H7 (cell line): ENCODE data around the gene FASTKD1. TPM values are rescaled to one million over a fixed set of nuclear protein-coding genes. Genes with fewer than 3 reads are reported as not detected.
A peak's percentile ranks its signal among the peaks of the same experiment; 100 is the strongest.
"Not testable (repeated sequence)": the region's sequence is repeated elsewhere in the genome, so short reads cannot be mapped to it uniquely, and the experiment has no call there.

ENCODE experiments used
- DNase-seq: peaks from one replicate; pipeline ENCODE4 v3.0.0; 2012
- H3K27me3 ChIP-seq: 2 replicates; pipeline ENCODE4 v1.6.0; 2011; ENCODE audit warnings: mild to moderate bottlenecking, low read length; ENCODE audit not compliant: control insufficient read depth, insufficient read depth
- H3K36me3 ChIP-seq: replicated peaks from 2 replicates; pipeline ENCODE4 v1.5.1; 2011; ENCODE audit warnings: low read length; ENCODE audit not compliant: control insufficient read depth, insufficient read depth
- H3K4me3 ChIP-seq: 2 replicates; pipeline ENCODE4 v1.5.1; 2011; ENCODE audit warnings: low read depth, mild to moderate bottlenecking, control low read depth, low read length, moderate library complexity; ENCODE audit not compliant: insufficient read depth
- total RNA-seq: library from RNA; depleted of rRNA; stranded (reverse); fragments of >200 nt; shearing (Covaris generic); gene quantifications from 2 replicates; pipeline ENCODE4 v1.2.3, GENCODE V29; 2014; rRNA removed

Gene FASTKD1
- 42.1 and 46.0 TPM in 2 replicates for total RNA-seq

- DNase-seq = peak; percentile 86
- Histone ChIP-seq H3K36me3 (no peaks in the 10 kb centered on the region), H3K4me3 (peak within 1 kb of the TSS; percentile 87), H3K27me3 (no peaks in the 10 kb centered on the region)
Measured at GRCh38 chr2:169573160-169573973, at the start of gene FASTKD1. TSS of gene FASTKD1 (minus strand) at chr2:169573865. CDS start at chr2:169572029, 1,836 bp downstream.

- H3K4me3 ChIP-seq = no peak overlapping the region
- peaks cover 2% of the 10 kb centered on the region for H3K36me3 ChIP-seq
- no peaks in the 10 kb centered on the region for H3K27me3 ChIP-seq
- no peak for DNase-seq
Measured at GRCh38 chr2:169623235-169623634, 49.6 kb upstream of the FASTKD1 start.

GRCh38 chr2:169620509-169620908, 46.8 kb upstream of the FASTKD1 start:
- Histone ChIP-seq H3K27me3 (no peaks in the 10 kb centered on the region), H3K36me3 (peaks cover 2% of the 10 kb centered on the region), H3K4me3 (no peak overlapping the region)
- DNase-seq = no peak

- Histone ChIP-seq H3K4me3 (no peak overlapping the region), H3K27me3 (no peaks in the 10 kb centered on the region), H3K36me3 (peaks cover 5% of the 10 kb centered on the region)
- no peak for DNase-seq
Measured at GRCh38 chr2:169619946-169620345, 46.3 kb upstream of the FASTKD1 start.

GRCh38 chr2:169615982-169616381, 42.3 kb upstream of the FASTKD1 start:
- peaks cover 10% of the 10 kb centered on the region for H3K36me3 ChIP-seq
- not testable (repeated sequence) for DNase-seq, H3K4me3 ChIP-seq

GRCh38 chr2:169613876-169614275, 40.2 kb upstream of the FASTKD1 start:
- DNase-seq = no peak
- H3K36me3 ChIP-seq = peaks cover 12% of the 10 kb centered on the region
- no peak overlapping the region for H3K4me3 ChIP-seq
- no peaks in the 10 kb centered on the region for H3K27me3 ChIP-seq

More at GRCh38 chr2:169615982-169616381, 42.3 kb upstream of the FASTKD1 start:
- H3K27me3 ChIP-seq = not testable (repeated sequence)

GRCh38 chr2:169609264-169609663, 35.6 kb upstream of the FASTKD1 start:
- no peaks in the 10 kb centered on the region for H3K27me3 ChIP-seq
- peaks cover 12% of the 10 kb centered on the region for H3K36me3 ChIP-seq
- DNase-seq = no peak
- no peak overlapping the region for H3K4me3 ChIP-seq

GRCh38 chr2:169599568-169599967, 25.9 kb upstream of the FASTKD1 start:
- no peak overlapping the region for H3K4me3 ChIP-seq
- no peaks in the 10 kb centered on the region for H3K27me3 ChIP-seq
- DNase-seq = no peak
- H3K36me3 ChIP-seq = no peaks in the 10 kb centered on the region

- DNase-seq = no peak
- H3K27me3 ChIP-seq = no peaks in the 10 kb centered on the region
- no peaks in the 10 kb centered on the region for H3K36me3 ChIP-seq
Measured at GRCh38 chr2:169598982-169599381, 25.3 kb upstream of the FASTKD1 start.

GRCh38 chr2:169596546-169596945, 22.9 kb upstream of the FASTKD1 start:
- not testable (repeated sequence) for DNase-seq, H3K36me3 ChIP-seq, H3K4me3 ChIP-seq, H3K27me3 ChIP-seq

More at GRCh38 chr2:169598982-169599381, 25.3 kb upstream of the FASTKD1 start:
- H3K4me3 ChIP-seq = no peak overlapping the region

- Histone ChIP-seq H3K36me3 (no peaks in the 10 kb centered on the region), H3K4me3 (no peak overlapping the region), H3K27me3 (no peaks in the 10 kb centered on the region)
- no peak for DNase-seq
Measured at GRCh38 chr2:169590804-169591203, 17.1 kb upstream of the FASTKD1 start.

- Histone ChIP-seq H3K36me3 (no peaks in the 10 kb centered on the region), H3K27me3 (no peaks in the 10 kb centered on the region), H3K4me3 (peak overlapping the region; percentile 84)
- DNase-seq = no peak
Measured at GRCh38 chr2:169585673-169586072, 12.0 kb upstream of the FASTKD1 start.

- DNase-seq = peak; percentile 86
- H3K4me3 ChIP-seq = peak within 1 kb of the TSS; percentile 84
- H3K27me3 ChIP-seq = no peaks in the 10 kb centered on the region
- H3K36me3 ChIP-seq = no peaks in the 10 kb centered on the region
Measured at GRCh38 chr2:169584005-169584877, 10.6 kb upstream of the FASTKD1 start, which contains the start of gene PPIG. TSS of gene PPIG (plus strand) at chr2:169584351. CDS start at chr2:169604042, 19,691 bp downstream.

- Histone ChIP-seq H3K4me3 (no peak overlapping the region), H3K27me3 (no peaks in the 10 kb centered on the region), H3K36me3 (no peaks in the 10 kb centered on the region)
- DNase-seq = no peak
Measured at GRCh38 chr2:169583518-169583917, 9.9 kb upstream of the FASTKD1 start.
